Upper lobe of left lung (tissue), 6 donors: ENCODE results near the gene FAM234A. TPM values are rescaled to one million over a fixed set of nuclear protein-coding genes. Genes with fewer than 3 reads are reported as not detected.

Experiments
- ATAC-seq, 2 donors: fragments of 200-7000 bp; cut with Tn5 transposase; one replicate each; pipeline ENCODE4 v1.9.1; 2022; ENCODE audit warnings: mild to moderate bottlenecking in 2 of 2, moderate library complexity in 2 of 2; ENCODE audit not compliant: low FRiP score in 2 of 2
- DNase-seq, 2 donors: peaks; one replicate each; pipeline ENCODE4 v3.0.0-alpha.2; 2019 to 2020
- H3K27ac ChIP-seq, 4 donors: fragments of 200-600 bp; sonication (generic); one replicate each; pipeline ENCODE4 v1.5.1; 2016 to 2019
- H3K27me3 ChIP-seq, 4 donors: fragments of 200-600 bp; sonication (generic); one replicate each; pipeline ENCODE4 v1.5.1; 2017 to 2019
- H3K36me3 ChIP-seq, 4 donors: fragments of 200-600 bp; sonication (generic); one replicate each; pipeline ENCODE4 v1.5.1; 2016 to 2019
- H3K4me1 ChIP-seq, 4 donors: fragments of 200-600 bp; sonication (generic); one replicate each; pipeline ENCODE4 v1.5.1; 2018 to 2019
- H3K4me3 ChIP-seq, 4 donors: fragments of 200-600 bp; sonication (generic); one replicate each; pipeline ENCODE4 v1.5.1; 2017 to 2019; ENCODE audit warnings: mild to moderate bottlenecking in 2 of 4, moderate library complexity in 1 of 4
- H3K9me3 ChIP-seq, 4 donors: fragments of 200-600 bp; sonication (generic); one replicate each; pipeline ENCODE4 v1.5.1; 2018 to 2019
- CTCF ChIP-seq, 6 experiments: fragments of 450-650 bp in 4 of 6; fragments of 200-600 bp in 2 of 6; sonication (generic) in 2 of 6; IDR thresholded peaks; one replicate each; pipeline ENCODE4 v1.5.1; 2016 to 2019; ENCODE audit warnings: antibody characterized with exemption in 6 of 6
- EP300 ChIP-seq, 4 donors: sonication (generic); formaldehyde crosslinking; IDR thresholded peaks; one replicate each; pipeline ENCODE4 v1.5.1; 2017; ENCODE audit warnings: antibody characterized with exemption in 4 of 4, control low read depth in 2 of 4
- POLR2A ChIP-seq, 4 donors: fragments of 450-650 bp; IDR thresholded peaks; one replicate each; pipeline ENCODE4 v1.5.1; 2016 to 2017; ENCODE audit warnings: antibody characterized with exemption in 4 of 4, mild to moderate bottlenecking in 2 of 4
- POLR2AphosphoS5 ChIP-seq, 2 donors: sonication (generic); formaldehyde crosslinking; IDR thresholded peaks; one replicate each; pipeline ENCODE4 v1.5.1; 2017; ENCODE audit warnings: antibody characterized with exemption in 2 of 2
- WGBS, 2 donors: methylation state at CpG; one replicate each; pipeline ENCODE4 v1.1.5; 2017 to 2018; 5-methylcytosine and 5-hydroxymethylcytosine counted together
- total RNA-seq, 6 donors: library from RNA; depleted of rRNA in 4 of 6; stranded (reverse); fragments of >200 nt in 4 of 6; gene quantifications; one replicate each; pipeline versions ENCODE4 v1.1.0 to v1.2.1, GENCODE V29; 2016 to 2021
- donor health status: DM: no; HTN: no; CAD: no; lungs with moderate emphysema.
- donor health status: DM: no; HTN: yes; CAD: no; lungs with severe emphysema.

The FAM234A gene
- total RNA-seq, 6 donors from 2014 or later: 55.4 to 92.7 (median 66.0) TPM

GRCh38 chr16:242281-242680 is 7.7 kb downstream of the FAM234A start:
- 85 to 87% methylated on average over 10 of the region's 10 CpGs for WGBS, 2 donors
- H3K27ac ChIP-seq: no peak overlapping the region
- no peaks in the 10 kb centered on the region for H3K36me3 ChIP-seq
- peaks cover 0 to 24% (median 0%) of the 10 kb centered on the region in 4 donors for H3K4me1 ChIP-seq
- no peak overlapping the region for H3K4me3 ChIP-seq
- no peaks in the 10 kb centered on the region for H3K27me3 ChIP-seq
- no peaks in the 10 kb centered on the region for H3K9me3 ChIP-seq
- DNase-seq: no peak
- no peak for ATAC-seq
- TF ChIP-seq CTCF (IDR thresholded peaks at IDR 0.05) (no peak), POLR2AphosphoS5 (IDR thresholded peaks at IDR 0.05) (no peak)

GRCh38 chr16:243348-243747 is 8.7 kb downstream of the FAM234A start:
- no peaks in the 10 kb centered on the region for H3K9me3 ChIP-seq
- ATAC-seq: no peak
- no peaks in the 10 kb centered on the region for H3K36me3 ChIP-seq
- DNase-seq: no peak
- no peak overlapping the region for H3K4me3 ChIP-seq
- WGBS, 2 donors: 92 to 97% methylated on average over 4 of the region's 4 CpGs
- no peak overlapping the region for H3K27ac ChIP-seq
- H3K4me1 ChIP-seq: peaks cover 0 to 24% (median 0%) of the 10 kb centered on the region in 4 donors
- H3K27me3 ChIP-seq: no peaks in the 10 kb centered on the region
- TF ChIP-seq POLR2A (IDR thresholded peaks at IDR 0.05): no peak
- no peak for TF ChIP-seq POLR2AphosphoS5 (IDR thresholded peaks at IDR 0.05)
- TF ChIP-seq EP300 (IDR thresholded peaks at IDR 0.05): no peak
- no peak for TF ChIP-seq CTCF (IDR thresholded peaks at IDR 0.05)

DNA sequence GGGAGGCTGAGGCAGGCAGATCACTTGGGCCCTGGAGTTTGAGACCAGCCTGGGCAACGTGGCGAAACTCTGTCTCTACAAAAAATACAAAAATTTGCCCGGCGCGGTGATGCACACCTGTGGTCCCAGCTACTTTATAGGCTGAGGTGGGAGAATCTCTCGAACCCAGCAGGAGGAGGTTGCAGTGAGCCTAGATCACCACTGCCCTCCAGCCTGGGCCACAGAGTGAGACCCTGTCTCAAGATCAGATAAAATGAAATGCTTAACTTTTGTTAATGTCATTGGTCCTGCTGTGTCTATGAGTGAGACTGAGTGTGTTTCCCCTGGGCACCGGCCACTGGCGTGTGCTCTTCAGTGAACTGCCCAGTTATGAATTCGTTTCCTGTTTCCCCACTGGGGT is 10.5 kb downstream of the FAM234A start:
- H3K9me3 ChIP-seq: no peaks in the 10 kb centered on the region
- WGBS, 2 donors: 89 to 91% methylated on average over 9 of the region's 9 CpGs
- H3K27me3 ChIP-seq: no peaks in the 10 kb centered on the region
- no peak overlapping the region for H3K4me3 ChIP-seq
- TF ChIP-seq EP300 (IDR thresholded peaks at IDR 0.05) (no peak), POLR2A (IDR thresholded peaks at IDR 0.05) (no peak), CTCF (IDR thresholded peaks at IDR 0.05) (no peak), POLR2AphosphoS5 (IDR thresholded peaks at IDR 0.05) (no peak)
- H3K4me1 ChIP-seq: peaks cover 0 to 18% (median 0%) of the 10 kb centered on the region in 4 donors
- peaks cover 0 to 6% (median 0%) of the 10 kb centered on the region in 4 donors for H3K36me3 ChIP-seq
- DNase-seq: no peak
- H3K27ac ChIP-seq: no peak overlapping the region
- ATAC-seq: no peak

- no peaks in the 10 kb centered on the region for H3K27me3 ChIP-seq
- peaks cover 0 to 18% (median 6%) of the 10 kb centered on the region in 4 donors for H3K36me3 ChIP-seq
- ATAC-seq (no peak), DNase-seq (no peak)
- peaks cover 0 to 2% (median 0%) of the 10 kb centered on the region in 4 donors for H3K4me1 ChIP-seq
- TF ChIP-seq POLR2A (IDR thresholded peaks at IDR 0.05) (no peak), CTCF (IDR thresholded peaks at IDR 0.05) (no peak), EP300 (IDR thresholded peaks at IDR 0.05) (no peak), POLR2AphosphoS5 (IDR thresholded peaks at IDR 0.05) (no peak)
- WGBS, 2 donors: 93 to 95% methylated on average over 12 of the region's 12 CpGs
- no peaks in the 10 kb centered on the region for H3K9me3 ChIP-seq
- H3K4me3 ChIP-seq: no peak overlapping the region
- no peak overlapping the region for H3K27ac ChIP-seq
Measured at GRCh38 chr16:247027-247426, 12.4 kb downstream of the FAM234A start.

GRCh38 chr16:249431-249830 is 14.8 kb downstream of the FAM234A start:
- WGBS, 2 donors: 88 to 93% methylated on average over 11 to 12 of the region's 12 CpGs
- no peak overlapping the region for H3K4me3 ChIP-seq
- DNase-seq: no peak
- H3K9me3 ChIP-seq: no peaks in the 10 kb centered on the region
- no peaks in the 10 kb centered on the region for H3K27me3 ChIP-seq
- no peak overlapping the region for H3K27ac ChIP-seq
- ATAC-seq: no peak
- peaks cover 0 to 8% (median 0%) of the 10 kb centered on the region in 4 donors for H3K4me1 ChIP-seq
- peaks cover 0 to 26% (median 6%) of the 10 kb centered on the region in 4 donors for H3K36me3 ChIP-seq
- TF ChIP-seq EP300 (IDR thresholded peaks at IDR 0.05) (no peak), POLR2AphosphoS5 (IDR thresholded peaks at IDR 0.05) (no peak), CTCF (IDR thresholded peaks at IDR 0.05) (no peak), POLR2A (IDR thresholded peaks at IDR 0.05) (no peak)
